GM23248 (cell line): ENCODE data around the gene SMOC2.

Experiments used
- EZH2 ChIP-seq: fragments of 200-600 bp; sonication (generic); IDR thresholded peaks from 2 replicates; pipeline ENCODE4 v1.6.1; 2018; ENCODE audit warnings: antibody characterized with exemption, mild to moderate bottlenecking; ENCODE audit not compliant: insufficient read depth, poor library complexity, severe bottlenecking
- EZH2phosphoT487 ChIP-seq: fragments of 200-600 bp; sonication (generic); IDR thresholded peaks from 2 replicates; pipeline ENCODE4 v1.6.1; 2018; ENCODE audit warnings: antibody characterized with exemption, moderate library complexity, mild to moderate bottlenecking, low read depth; ENCODE audit not compliant: insufficient read depth

DNA sequence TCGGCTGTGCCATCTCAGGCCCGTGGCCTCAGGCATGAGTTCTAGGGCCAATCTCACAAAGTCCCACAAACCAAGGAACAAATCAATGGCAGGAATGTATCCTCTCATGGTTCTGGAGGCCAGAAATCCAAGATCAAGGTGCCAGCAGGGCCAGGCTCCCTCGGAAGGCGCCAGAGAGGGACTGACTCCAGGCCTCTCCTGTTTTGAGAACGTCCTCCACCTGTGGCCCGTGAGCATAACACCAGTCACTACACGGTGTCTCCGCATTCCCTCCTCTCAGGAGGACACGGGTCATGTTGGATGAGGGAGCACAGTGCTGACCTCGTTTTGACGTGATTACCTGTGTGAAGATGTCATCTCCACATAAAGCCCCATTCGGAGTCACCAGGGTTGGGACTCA is 45.0 kb upstream of the SMOC2 start:
- TF ChIP-seq EZH2 (no peak), EZH2phosphoT487 (no peak)
